Kidney (tissue), 14 donors: Measurements from ENCODE around the gene MAP3K2. TPM values are rescaled to one million over a fixed set of nuclear protein-coding genes. Genes with fewer than 3 reads are reported as not detected.

Source experiments
- DNase-seq, 5 donors: peaks; one replicate each; pipeline ENCODE4 v3.0.0-alpha.2; 2013 to 2020
- FAIRE-seq: peaks from 2 replicates; lab custom pipeline; 2012; peaks lifted over from hg19 to GRCh38; lab: Jason Lieb, UNC
- H3K27ac ChIP-seq, 2 donors: one replicate each; pipeline ENCODE4 v1.7.0; 2013; ENCODE audit warnings: low read depth in 2 of 2, low read length in 2 of 2, inconsistent platforms in 1 of 2
- H3K27me3 ChIP-seq: one replicate; pipeline ENCODE4 v1.7.1; 2013; ENCODE audit warnings: low read length, inconsistent platforms; ENCODE audit not compliant: control insufficient read depth, insufficient read depth
- H3K36me3 ChIP-seq, 3 donors: one replicate each; pipeline versions ENCODE4 v1.7.0 to v1.7.1; 2013; ENCODE audit warnings: low read length in 3 of 3, control low read depth in 1 of 3, inconsistent platforms in 1 of 3; ENCODE audit not compliant: insufficient read depth in 3 of 3, control insufficient read depth in 2 of 3
- H3K4me1 ChIP-seq, 3 donors: one replicate each; pipeline versions ENCODE4 v1.7.0 to v1.7.1; 2013; ENCODE audit warnings: low read length in 3 of 3, inconsistent platforms in 1 of 3, low read depth in 1 of 3; ENCODE audit not compliant: control insufficient read depth in 2 of 3, insufficient read depth in 2 of 3
- H3K4me3 ChIP-seq, 3 donors: one replicate each; pipeline versions ENCODE4 v1.7.0 to v1.8.1; 2013; ENCODE audit warnings: low read length in 3 of 3, control low read depth in 1 of 3, inconsistent platforms in 1 of 3
- H3K9ac ChIP-seq, 3 donors: one replicate each; pipeline versions ENCODE4 v1.7.0 to v1.7.1; 2013; ENCODE audit warnings: low read length in 3 of 3, control low read depth in 1 of 3, inconsistent platforms in 1 of 3
- H3K9me3 ChIP-seq, 3 donors: one replicate each; pipeline versions ENCODE4 v1.7.0 to v1.7.1; 2013; ENCODE audit warnings: low read length in 3 of 3, control low read depth in 1 of 3, inconsistent platforms in 1 of 3; ENCODE audit not compliant: control insufficient read depth in 2 of 3, insufficient read depth in 1 of 3
- intact Hi-C: fragments of 100-400 bp; cut with DNase I; formaldehyde crosslinking; loops from one replicate; pipeline ENCODE4 v1.11.1; 2022
- microRNA-seq: library from miRNA; unstranded; fragments of <30 nt; microRNA quantifications from one replicate; pipeline ENCODE4 v1.2.0, GENCODE V29; 2020
- polyA plus RNA-seq: library from polyadenylated mRNA; stranded (reverse); fragments of 350-450 nt; fragmentation: Illumina TruSeq; extraction: RNeasy Lipid Tissue Mini Kit (QIAGEN cat#74804); gene quantifications from one replicate; pipeline ENCODE4 v1.2.3, GENCODE V29; 2014; ENCODE audit warnings: low read depth, low replicate concordance; ENCODE audit not compliant: insufficient read depth
- total RNA-seq: library from RNA; stranded (reverse); fragmentation: NEBNext Ultra II Directional; extraction: Animal tissue kit (Norgen Biotek cat#: 25700); gene quantifications from one replicate; pipeline ENCODE4 v1.2.1, GENCODE V29; 2021
- TF ChIP-seq, protein P1 (sequence below): IDR thresholded peaks from 3 replicates; pipeline ENCODE4 v1.5.1; 2012; ENCODE audit warnings: mild to moderate bottlenecking, moderate library complexity, borderline replicate concordance; ENCODE audit not compliant: insufficient read depth; ENCODE audit errors: extremely low read depth
- donor health status: control.
- donor health status: control.
- donor health status: control.
- donor health status: control.
- donor health status: control.
- donor health status: DM: yes; HTN: yes; CAD: no.
- donor health status: Normal renal cell carcinoma (clear cell type).

MAP3K2 gene
- total and polyA plus RNA-seq, 2 donors from 2014 or later, result 4.9 to 65.3 TPM

DNA sequence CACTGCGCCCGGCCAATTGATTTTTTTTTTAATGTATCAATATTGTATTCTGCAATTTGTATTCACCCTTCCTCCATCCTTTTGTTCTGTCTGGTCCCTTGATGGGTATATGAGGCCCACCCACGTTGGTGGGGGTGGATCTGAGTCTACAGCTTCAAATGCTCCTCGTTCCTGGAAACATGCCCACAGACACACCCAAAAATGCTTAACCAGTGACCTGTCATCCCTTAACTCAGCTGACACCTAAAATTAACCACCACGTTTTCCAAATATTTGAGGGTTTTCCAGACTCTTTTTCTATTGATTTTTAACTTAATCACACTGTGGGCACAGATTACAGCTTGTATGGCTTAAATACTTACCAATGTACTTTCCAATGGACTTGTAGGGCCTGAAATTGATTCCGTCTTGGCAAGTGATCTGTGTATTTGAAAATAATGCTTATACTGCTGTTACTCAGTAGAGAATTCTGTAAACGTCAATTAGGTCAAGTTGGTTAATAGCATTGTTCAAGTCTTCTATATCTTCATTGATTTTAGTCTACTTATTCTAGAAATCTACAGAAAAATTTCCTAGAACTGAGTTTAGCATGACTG is 133.3 kb downstream of the MAP3K2 start:
- Histone ChIP-seq H3K4me1 (no peaks in the 10 kb centered on the region), H3K27me3 (no peaks in the 10 kb centered on the region), H3K9ac (no peak overlapping the region), H3K36me3 (peaks cover 3 to 10% (median 10%) of the 10 kb centered on the region in 3 donors), H3K4me3 (no peak overlapping the region), H3K27ac (no peak overlapping the region), H3K9me3 (no peaks in the 10 kb centered on the region)
- no peak for DNase-seq
- intact Hi-C loops, result no loop called here
- FAIRE-seq, result no peak
- TF ChIP-seq, protein P1, sequence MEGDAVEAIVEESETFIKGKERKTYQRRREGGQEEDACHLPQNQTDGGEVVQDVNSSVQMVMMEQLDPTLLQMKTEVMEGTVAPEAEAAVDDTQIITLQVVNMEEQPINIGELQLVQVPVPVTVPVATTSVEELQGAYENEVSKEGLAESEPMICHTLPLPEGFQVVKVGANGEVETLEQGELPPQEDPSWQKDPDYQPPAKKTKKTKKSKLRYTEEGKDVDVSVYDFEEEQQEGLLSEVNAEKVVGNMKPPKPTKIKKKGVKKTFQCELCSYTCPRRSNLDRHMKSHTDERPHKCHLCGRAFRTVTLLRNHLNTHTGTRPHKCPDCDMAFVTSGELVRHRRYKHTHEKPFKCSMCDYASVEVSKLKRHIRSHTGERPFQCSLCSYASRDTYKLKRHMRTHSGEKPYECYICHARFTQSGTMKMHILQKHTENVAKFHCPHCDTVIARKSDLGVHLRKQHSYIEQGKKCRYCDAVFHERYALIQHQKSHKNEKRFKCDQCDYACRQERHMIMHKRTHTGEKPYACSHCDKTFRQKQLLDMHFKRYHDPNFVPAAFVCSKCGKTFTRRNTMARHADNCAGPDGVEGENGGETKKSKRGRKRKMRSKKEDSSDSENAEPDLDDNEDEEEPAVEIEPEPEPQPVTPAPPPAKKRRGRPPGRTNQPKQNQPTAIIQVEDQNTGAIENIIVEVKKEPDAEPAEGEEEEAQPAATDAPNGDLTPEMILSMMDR, result no peak

Small RNA genes lying within 50 kb of the gene (microRNA-seq; reads per million reads assigned to microRNA genes)
- not detected for gene MIR4783

Other genes starting within 250 kb of the MAP3K2 start
- 0.35 TPM for gene CYP27C1, start 167.7 kb downstream of the MAP3K2 start, total RNA-seq
- gene CYP27C1, start 167.7 kb downstream of the MAP3K2 start, polyA plus RNA-seq, result not detected
- 37.1 TPM for gene ERCC3, start 93.8 kb downstream of the MAP3K2 start, total RNA-seq
- 23.5 TPM for gene ERCC3, start 93.8 kb downstream of the MAP3K2 start, polyA plus RNA-seq
- 5.9 TPM for gene PROC, start 30.5 kb upstream of the MAP3K2 start, total RNA-seq
- 51.0 TPM for gene PROC, start 30.5 kb upstream of the MAP3K2 start, polyA plus RNA-seq
- 35.8 TPM for gene IWS1, start 138.5 kb upstream of the MAP3K2 start, total RNA-seq
- 29.8 TPM for gene IWS1, start 138.5 kb upstream of the MAP3K2 start, polyA plus RNA-seq
- gene MYO7B, start 147.7 kb upstream of the MAP3K2 start, total RNA-seq, result 11.0 TPM
- 22.2 TPM for gene MYO7B, start 147.7 kb upstream of the MAP3K2 start, polyA plus RNA-seq